ENCODE measurements around the gene BRINP2. TPM values are rescaled to one million over a fixed set of nuclear protein-coding genes. Genes with fewer than 3 reads are reported as not detected.

The BRINP2 gene
- total and polyA plus RNA-seq, 2 of the 4 experiments (the other 2 are of a cell fraction): not detected

DNA sequence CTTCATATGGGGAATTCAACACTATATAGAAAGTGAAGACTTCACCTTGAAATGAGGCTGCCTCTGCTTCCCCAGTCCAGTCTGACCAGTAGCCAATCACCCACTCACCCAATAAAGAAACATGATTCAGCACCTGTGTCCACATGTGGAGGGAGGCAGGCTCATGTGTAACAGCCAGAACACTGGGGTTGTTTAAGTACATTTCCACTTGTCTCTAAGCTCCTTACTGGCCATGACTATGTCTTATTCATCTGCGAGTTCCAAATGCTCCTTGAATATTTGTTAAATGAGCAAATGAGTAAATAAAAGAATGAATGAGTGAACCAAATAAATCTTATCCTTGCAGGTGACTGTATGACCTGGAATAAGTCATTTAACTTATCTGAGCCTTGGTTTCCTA is 100.1 kb downstream of the BRINP2 start:
- H4K20me1 ChIP-seq (ENCODE audit: insufficient read depth, low read length): no peaks in the 10 kb centered on the region
- CTCF ChIA-PET: no interaction called here
- ATAC-seq (ENCODE audit: low read depth): no peak

More for the DNA sequence above, 100.1 kb downstream of the BRINP2 start:
- H3K18ac ChIP-seq (ENCODE audit: low read depth, low read length): no peak overlapping the region
- H2AK9ac ChIP-seq (replicated peaks; ENCODE audit: low read depth, low read length, poor library complexity): no peak overlapping the region
- no peak overlapping the region for H3K4ac ChIP-seq (ENCODE audit: low read depth, low read length)
- H3K4me2 ChIP-seq (ENCODE audit: low read depth, low read length): no peak overlapping the region
- H3K14ac ChIP-seq (replicated peaks; ENCODE audit: low read depth, low read length): no peak overlapping the region
- no peak overlapping the region for H2BK120ac ChIP-seq (ENCODE audit: low read depth, low read length)
- H2AK5ac ChIP-seq (ENCODE audit: low read depth, low read length): no peak overlapping the region
- no peak overlapping the region for H2BK15ac ChIP-seq (ENCODE audit: low read depth, low read length)
- no peaks in the 10 kb centered on the region for H3K4me1 ChIP-seq (ENCODE audit: control insufficient read depth, insufficient read depth, low read length)
- intact Hi-C loops (cut with micrococcal nuclease): no loop called here
- peak overlapping the region; percentile 9 for H2AFZ ChIP-seq (replicated peaks; ENCODE audit: low read length, poor library complexity)
- no peaks in the 10 kb centered on the region for H3K9me1 ChIP-seq (ENCODE audit: insufficient read depth, low read length)
- BruUV-seq (replicated peaks): no TSS peak
- in situ Hi-C loops (cut with MboI; ENCODE audit: low sequenced_read_pairs): no loop called here
- POLR2A ChIA-PET (ENCODE audit: unreplicated experiment): no interaction called here
- TF ChIP-seq RAD21 (IDR thresholded peaks at IDR 0.05; ENCODE audit: low read length) (no peak), NFE2L2 (IDR thresholded peaks at IDR 0.05; ENCODE audit: low read depth, low read length) (no peak), RFX5 (IDR thresholded peaks at IDR 0.05; ENCODE audit: low read depth, low read length) (no peak), RCOR1 (IDR thresholded peaks at IDR 0.05; ENCODE audit: insufficient replicate concordance, low read length) (no peak), POLR2A (IDR thresholded peaks at IDR 0.05; ENCODE audit: low read depth, low read length) (no peak), MAZ (IDR thresholded peaks at IDR 0.05; ENCODE audit: borderline replicate concordance, low read depth, low read length) (no peak), BHLHE40 (IDR thresholded peaks at IDR 0.05; ENCODE audit: low read depth, low read length) (no peak), MAFK (IDR thresholded peaks at IDR 0.05; ENCODE audit: low read depth, low read length) (no peak), CEBPB (IDR thresholded peaks at IDR 0.05; ENCODE audit: low read depth, low read length) (no peak)
- TF ChIP-seq, protein P1, sequence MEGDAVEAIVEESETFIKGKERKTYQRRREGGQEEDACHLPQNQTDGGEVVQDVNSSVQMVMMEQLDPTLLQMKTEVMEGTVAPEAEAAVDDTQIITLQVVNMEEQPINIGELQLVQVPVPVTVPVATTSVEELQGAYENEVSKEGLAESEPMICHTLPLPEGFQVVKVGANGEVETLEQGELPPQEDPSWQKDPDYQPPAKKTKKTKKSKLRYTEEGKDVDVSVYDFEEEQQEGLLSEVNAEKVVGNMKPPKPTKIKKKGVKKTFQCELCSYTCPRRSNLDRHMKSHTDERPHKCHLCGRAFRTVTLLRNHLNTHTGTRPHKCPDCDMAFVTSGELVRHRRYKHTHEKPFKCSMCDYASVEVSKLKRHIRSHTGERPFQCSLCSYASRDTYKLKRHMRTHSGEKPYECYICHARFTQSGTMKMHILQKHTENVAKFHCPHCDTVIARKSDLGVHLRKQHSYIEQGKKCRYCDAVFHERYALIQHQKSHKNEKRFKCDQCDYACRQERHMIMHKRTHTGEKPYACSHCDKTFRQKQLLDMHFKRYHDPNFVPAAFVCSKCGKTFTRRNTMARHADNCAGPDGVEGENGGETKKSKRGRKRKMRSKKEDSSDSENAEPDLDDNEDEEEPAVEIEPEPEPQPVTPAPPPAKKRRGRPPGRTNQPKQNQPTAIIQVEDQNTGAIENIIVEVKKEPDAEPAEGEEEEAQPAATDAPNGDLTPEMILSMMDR (conservative IDR thresholded peaks at IDR 0.05; ENCODE audit: low read depth, low read length): no peak
- TF ChIP-seq, protein P2, sequence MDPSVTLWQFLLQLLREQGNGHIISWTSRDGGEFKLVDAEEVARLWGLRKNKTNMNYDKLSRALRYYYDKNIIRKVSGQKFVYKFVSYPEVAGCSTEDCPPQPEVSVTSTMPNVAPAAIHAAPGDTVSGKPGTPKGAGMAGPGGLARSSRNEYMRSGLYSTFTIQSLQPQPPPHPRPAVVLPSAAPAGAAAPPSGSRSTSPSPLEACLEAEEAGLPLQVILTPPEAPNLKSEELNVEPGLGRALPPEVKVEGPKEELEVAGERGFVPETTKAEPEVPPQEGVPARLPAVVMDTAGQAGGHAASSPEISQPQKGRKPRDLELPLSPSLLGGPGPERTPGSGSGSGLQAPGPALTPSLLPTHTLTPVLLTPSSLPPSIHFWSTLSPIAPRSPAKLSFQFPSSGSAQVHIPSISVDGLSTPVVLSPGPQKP (IDR thresholded peaks at IDR 0.05; ENCODE audit: borderline replicate concordance, low read depth, low read length): no peak
- H2BK5ac ChIP-seq (ENCODE audit: low read depth, low read length, poor library complexity, severe bottlenecking): no peak overlapping the region
- no peak overlapping the region for H3K4me3 ChIP-seq (ENCODE audit: insufficient read depth, low read depth, low read length)
- no peak overlapping the region for H3K27ac ChIP-seq (ENCODE audit: insufficient read depth, low read length)
- no peaks in the 10 kb centered on the region for H3K79me1 ChIP-seq (ENCODE audit: low read depth in 1 of 2, low read length in 2 of 2)
- no peak overlapping the region for H2BK20ac ChIP-seq (ENCODE audit: low read depth, low read length)
- DNase-seq: no peak
- H3K9ac ChIP-seq (ENCODE audit: low read depth, low read length): no peak overlapping the region
- H4K8ac ChIP-seq (ENCODE audit: low read depth in 2 of 2, low read length in 2 of 2): no peak overlapping the region
- no peak overlapping the region for H3K23ac ChIP-seq (ENCODE audit: low read depth, low read length)
- H3K9me3 ChIP-seq (ENCODE audit: control insufficient read depth, insufficient read depth, low read length): no peaks in the 10 kb centered on the region
- H3K56ac ChIP-seq (ENCODE audit: extremely low read depth, insufficient read depth, low read length): no peak overlapping the region
- no peaks in the 10 kb centered on the region for H3K36me3 ChIP-seq (ENCODE audit: control insufficient read depth, insufficient read depth, low read length)
- dilution Hi-C loops (cut with HindIII; ENCODE audit: low sequenced_read_pairs, unreplicated experiment): no loop called here
- H3K27me3 ChIP-seq (ENCODE audit: control insufficient read depth, insufficient read depth, low read length): peaks cover 7% of the 10 kb centered on the region; the same call in 1 of the 2 replicates
- no peak overlapping the region for H4K91ac ChIP-seq (ENCODE audit: insufficient read depth, low read depth, low read length)
- H4K5ac ChIP-seq (ENCODE audit: low read depth, low read length): no peak overlapping the region
- no CpG with 5 or more reads among the region's 1 CpG for whole genome bisulfite sequencing, 2 experiments (ENCODE audit: extremely low coverage in 2 of 2, insufficient read length in 1 of 2)

All from IMR-90 (cell line).